K562 (cell line): Measurements from ENCODE around the gene MDM4. TPM values are rescaled to one million over a fixed set of nuclear protein-coding genes. Genes with fewer than 3 reads are reported as not detected.

Experiments used
- ATAC-seq: fragments of 200-7000 bp; cut with Tn5 transposase; 3 replicates; pipeline ENCODE4 v1.9.1; 2020; ENCODE audit warnings: moderate library complexity
- BruUV-seq: library from RNA; stranded (reverse); fragments of 400-500 nt; replicated peaks from 2 replicates; lab custom pipeline; 2021; lab: Mats Ljungman, UMichigan
- CTCF ChIA-PET: fragments of 300-600 bp; formaldehyde crosslinking; extraction: SDS; loops from one replicate; lab custom pipeline; 2021; ENCODE audit warnings: low intra/inter-chr PET ratio; lab: Yijun Ruan, JAX
- POLR2A ChIA-PET: fragments of 300-600, 350-650 bp; sonication (Branson Sonifier 250); formaldehyde crosslinking; extraction: SDS; loops from one replicate; lab custom pipeline; 2021; ENCODE audit warnings: antibody characterized with exemption, inconsistent platforms; lab: Yijun Ruan, JAX
- DNase-seq, 4 experiments: peaks; one replicate each; pipeline versions ENCODE4 v3.0.0 to v3.0.0-alpha.2; 2011 to 2018; ENCODE audit warnings: low spot score in 3 of 4, mixed read lengths in 3 of 4; ENCODE audit errors: extremely low read depth in 1 of 4
- FAIRE-seq: peaks from 2 replicates; lab custom pipeline; 2011; peaks lifted over from hg19 to GRCh38; lab: Jason Lieb, UNC
- H2AFZ ChIP-seq: 2 replicates; pipeline ENCODE4 v1.6.0; 2011; ENCODE audit warnings: low read depth, low read length, control low read depth, inconsistent platforms
- H3K27ac ChIP-seq: fragments of 200-600 bp; 3 replicates; pipeline ENCODE4 v1.8.0; 2011; ENCODE audit warnings: low read depth, mild to moderate bottlenecking, control low read depth, inconsistent platforms, low read length, moderate library complexity, mixed read lengths; ENCODE audit errors: extremely low read depth
- H3K27me3 ChIP-seq, 2 experiments: fragments of 300-600 bp in 1 of 2; 2 replicates in 1 of 2; 3 replicates in 1 of 2; pipeline versions ENCODE4 v1.6.0 to v1.8.0; 2011; ENCODE audit warnings: inconsistent platforms in 2 of 2, low read length in 2 of 2, mild to moderate bottlenecking in 1 of 2, mixed read lengths in 1 of 2, moderate library complexity in 1 of 2; ENCODE audit not compliant: control insufficient read depth in 2 of 2, insufficient read depth in 2 of 2
- H3K36me3 ChIP-seq: fragments of 300-600 bp; 3 replicates; pipeline ENCODE4 v1.8.0; 2011; ENCODE audit warnings: mild to moderate bottlenecking, low read length, inconsistent platforms; ENCODE audit not compliant: control insufficient read depth, insufficient read depth
- H3K4me1 ChIP-seq, 2 experiments: fragments of 200-600 bp in 1 of 2; replicated peaks in 1 of 2; 2 replicates in 1 of 2; 3 replicates in 1 of 2; pipeline versions ENCODE4 v1.5.1 to v1.8.0; 2011; ENCODE audit warnings: inconsistent platforms in 2 of 2, low read length in 2 of 2, mild to moderate bottlenecking in 1 of 2, mixed read lengths in 1 of 2, moderate library complexity in 1 of 2; ENCODE audit not compliant: control insufficient read depth in 2 of 2, insufficient read depth in 2 of 2
- H3K4me2 ChIP-seq: 2 replicates; pipeline ENCODE4 v1.6.1; 2011; ENCODE audit warnings: low read length, control low read depth, inconsistent platforms, mixed read lengths; ENCODE audit not compliant: insufficient read depth
- H3K4me3 ChIP-seq: fragments of 200-600 bp; sonication (generic), shearing (Covaris generic); 2 replicates; pipeline ENCODE4 v1.5.1; 2016; ENCODE audit warnings: control low read depth, inconsistent platforms
- H3K79me2 ChIP-seq: fragments of 200-600 bp; 3 replicates; pipeline ENCODE4 v1.8.0; 2011; ENCODE audit warnings: low read length, inconsistent platforms; ENCODE audit not compliant: control insufficient read depth, insufficient read depth
- H3K9ac ChIP-seq, 2 experiments: 2 replicates each; pipeline versions ENCODE4 v1.6.0 to v1.6.1; 2011; ENCODE audit warnings: low read depth in 2 of 2, low read length in 2 of 2, control low read depth in 1 of 2, inconsistent platforms in 1 of 2, mild to moderate bottlenecking in 1 of 2, mixed read lengths in 1 of 2; ENCODE audit not compliant: insufficient read depth in 1 of 2
- H3K9me1 ChIP-seq: one replicate; pipeline ENCODE4 v1.6.0; 2011; ENCODE audit warnings: inconsistent platforms, mild to moderate bottlenecking, low read length, moderate library complexity; ENCODE audit not compliant: control insufficient read depth, insufficient read depth
- H3K9me3 ChIP-seq: replicated peaks from 2 replicates; pipeline ENCODE4 v1.5.1; 2011; ENCODE audit warnings: low read depth, low read length, inconsistent platforms; ENCODE audit not compliant: control insufficient read depth, insufficient read depth
- H4K20me1 ChIP-seq: replicated peaks from 2 replicates; pipeline ENCODE4 v1.6.1; 2011; ENCODE audit warnings: low read length, inconsistent platforms, mixed read lengths; ENCODE audit not compliant: control insufficient read depth, insufficient read depth
- CXXC5 ChIP-seq: fragments of 250-450 bp; sonication (Bioruptor Pico); IDR thresholded peaks from 2 replicates; pipeline ENCODE4 v1.8.0; 2022; ENCODE audit warnings: inconsistent platforms, mild to moderate bottlenecking, moderate library complexity
- DACH1 ChIP-seq: fragments of 450-650 bp; IDR thresholded peaks from 2 replicates; pipeline ENCODE4 v1.6.1; 2018; ENCODE audit not compliant: partially characterized antibody
- ERF ChIP-seq: fragments of 450-650 bp; formaldehyde crosslinking; IDR thresholded peaks from 2 replicates; pipeline ENCODE4 v1.4.0; 2020; ENCODE audit warnings: mild to moderate bottlenecking, mixed read lengths
- HDGF ChIP-seq: fragments of 450-650 bp; IDR thresholded peaks from 2 replicates; pipeline ENCODE4 v1.6.1; 2016
- MGA ChIP-seq: fragments of 450-650 bp; IDR thresholded peaks from 2 replicates; pipeline ENCODE4 v1.6.1; 2016; ENCODE audit warnings: mild to moderate bottlenecking, moderate library complexity
- PURB ChIP-seq: sonication (generic); formaldehyde crosslinking; IDR thresholded peaks from 2 replicates; pipeline ENCODE4 v1.9.0; 2021; ENCODE audit warnings: low read depth, mild to moderate bottlenecking, missing genetic modification reagents
- ZNF583 ChIP-seq: fragments of 250-450 bp; sonication (Bioruptor Pico); IDR thresholded peaks from 2 replicates; pipeline ENCODE4 v1.4.0; 2020
- WGBS: fragments of 100-300 bp; shearing (Covaris generic); methylation state at CpG from one replicate; pipeline ENCODE4 v1.1.6; 2016; ENCODE audit warnings: low coverage, mixed read lengths; ENCODE audit not compliant: insufficient coverage; ENCODE audit errors: missing lambda C conversion rate; 5-methylcytosine and 5-hydroxymethylcytosine counted together
- in situ Hi-C: fragments of 300-500 bp; cut with MboI; formaldehyde crosslinking; loops from 4 replicates; pipeline ENCODE4 v1.15.0; 2018; ENCODE audit warnings: inconsistent platforms, mixed read lengths
- intact Hi-C: fragments of 100-400 bp; cut with micrococcal nuclease; formaldehyde crosslinking; loops from 2 replicates; pipeline ENCODE4 v1.14.2; 2022
- polyA plus RNA-seq, 8 experiments: library from polyadenylated mRNA; depleted of rRNA in 4 of 8; stranded (reverse) in 5 of 8; unstranded in 3 of 8; fragments of >200 nt; fragmentation: Nextera tagmentation in 2 of 8; fragmentation: Illumina TruSeq in 1 of 8; extraction: Ambion mirVana in 2 of 8; extraction: Trizol in 1 of 8; gene quantifications; 2 replicates each; pipeline versions ENCODE4 v1.2.1 to v1.2.3, GENCODE V29; 2011 to 2014; ENCODE audit warnings: inconsistent platforms in 1 of 8, missing spikeins in 1 of 8
- total RNA-seq, 7 experiments: library from RNA; depleted of rRNA in 6 of 7; stranded (reverse); fragments of >200 nt in 6 of 7; fragmentation: Illumina TruSeq in 2 of 7; extraction: Trizol in 2 of 7; gene quantifications; 2 replicates each; pipeline versions ENCODE4 v1.2.1 to v1.2.3, GENCODE V29; 2011 to 2021; ENCODE audit warnings: low replicate concordance in 1 of 7
- TF ChIP-seq, protein P1 (sequence below): fragments of 450-650 bp; IDR thresholded peaks from 2 replicates; pipeline ENCODE4 v1.6.1; 2014; ENCODE audit warnings: low read depth, mild to moderate bottlenecking, moderate library complexity, borderline replicate concordance

MDM4 gene
- total and polyA plus RNA-seq, 9 of the 15 experiments (the other 6 are each of a cell fraction or from before 2014, with no cell fraction given): 3.3 to 61.7 (median 21.2) TPM

GRCh38 chr1:204505674-204506200 is 10.5 kb upstream of the MDM4 start:
- H3K9me1 ChIP-seq: no peaks in the 10 kb centered on the region
- DNase-seq (no peak), ATAC-seq (no peak), FAIRE-seq (no peak)
- H3K79me2 ChIP-seq: no peaks in the 10 kb centered on the region
- no peaks in the 10 kb centered on the region for H3K9me3 ChIP-seq
- H3K27me3 ChIP-seq: no peaks in the 10 kb centered on the region
- no peaks in the 10 kb centered on the region for H4K20me1 ChIP-seq
- TSS peak; percentile 57 for BruUV-seq
- peak overlapping the region; percentile 77 for H3K4me2 ChIP-seq
- in situ Hi-C loops (loop anchor here (10.0 kb wide), 1 partner anchor 331 kb away; no protein-coding TSS in a partner anchor), intact Hi-C loops (loop anchor here (2.0 to 10.0 kb wide), 3 partner anchors 59 to 641 kb away; partner anchors contain the start of genes PPP1R15B and SNRPE)
- no peaks in the 10 kb centered on the region for H3K36me3 ChIP-seq
- ChIA-PET CTCF (interaction anchor here (0.5 to 1.5 kb wide), 3 partner anchors 122 to 1217 kb away, joined by 3 read pairs; no protein-coding TSS in a partner anchor), POLR2A (interaction anchor here (0.8 to 4.5 kb wide), 8 partner anchors 9 to 135 kb away, joined by 3 to 106 read pairs (median 4); partner anchors contain the start of gene MDM4)
- H3K4me3 ChIP-seq: peak overlapping the region; percentile 46
- H3K27ac ChIP-seq: peak overlapping the region; percentile 91
- peak overlapping the region; percentile 76 to 90 for H3K9ac ChIP-seq
- H2AFZ ChIP-seq: peak overlapping the region; percentile 94
- 2% methylated on average over 4 of the region's 4 CpGs for WGBS
- peaks cover 0 to 3% of the 10 kb centered on the region in 2 experiments; a peak in 2 of 5 replicates for H3K4me1 ChIP-seq
- peak; percentile 53 for TF ChIP-seq MGA
- no peak for TF ChIP-seq CXXC5
- peak; percentile 69 for TF ChIP-seq DACH1
- TF ChIP-seq ERF (CRISPR knock-in tag): no peak
- TF ChIP-seq ZNF583 (CRISPR knock-in tag): no peak
- TF ChIP-seq HDGF: 0 out of 2 replicates have a peak, but pooled peaks have one; percentile 47
- TF ChIP-seq PURB (CRISPR knock-in tag): no peak
- TF ChIP-seq, protein P1, sequence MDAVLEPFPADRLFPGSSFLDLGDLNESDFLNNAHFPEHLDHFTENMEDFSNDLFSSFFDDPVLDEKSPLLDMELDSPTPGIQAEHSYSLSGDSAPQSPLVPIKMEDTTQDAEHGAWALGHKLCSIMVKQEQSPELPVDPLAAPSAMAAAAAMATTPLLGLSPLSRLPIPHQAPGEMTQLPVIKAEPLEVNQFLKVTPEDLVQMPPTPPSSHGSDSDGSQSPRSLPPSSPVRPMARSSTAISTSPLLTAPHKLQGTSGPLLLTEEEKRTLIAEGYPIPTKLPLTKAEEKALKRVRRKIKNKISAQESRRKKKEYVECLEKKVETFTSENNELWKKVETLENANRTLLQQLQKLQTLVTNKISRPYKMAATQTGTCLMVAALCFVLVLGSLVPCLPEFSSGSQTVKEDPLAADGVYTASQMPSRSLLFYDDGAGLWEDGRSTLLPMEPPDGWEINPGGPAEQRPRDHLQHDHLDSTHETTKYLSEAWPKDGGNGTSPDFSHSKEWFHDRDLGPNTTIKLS: 0 out of 2 replicates have a peak, but pooled peaks have one; percentile 36
